Hematopoietic multipotent progenitor cell treated with erythropoietin and hydrocortisone succinate and interleukin-3 and kit ligand, for 8 days (in vitro differentiated cells): ENCODE data around the gene P4HA3.

Experiments
- DNase-seq: peaks from one replicate; pipeline ENCODE4 v3.0.0-alpha.2; 2015

P4HA3 gene

GRCh38 chr11:74257959-74258553 is 53.4 kb downstream of the P4HA3 start:
- DNase-seq = no peak

DNA sequence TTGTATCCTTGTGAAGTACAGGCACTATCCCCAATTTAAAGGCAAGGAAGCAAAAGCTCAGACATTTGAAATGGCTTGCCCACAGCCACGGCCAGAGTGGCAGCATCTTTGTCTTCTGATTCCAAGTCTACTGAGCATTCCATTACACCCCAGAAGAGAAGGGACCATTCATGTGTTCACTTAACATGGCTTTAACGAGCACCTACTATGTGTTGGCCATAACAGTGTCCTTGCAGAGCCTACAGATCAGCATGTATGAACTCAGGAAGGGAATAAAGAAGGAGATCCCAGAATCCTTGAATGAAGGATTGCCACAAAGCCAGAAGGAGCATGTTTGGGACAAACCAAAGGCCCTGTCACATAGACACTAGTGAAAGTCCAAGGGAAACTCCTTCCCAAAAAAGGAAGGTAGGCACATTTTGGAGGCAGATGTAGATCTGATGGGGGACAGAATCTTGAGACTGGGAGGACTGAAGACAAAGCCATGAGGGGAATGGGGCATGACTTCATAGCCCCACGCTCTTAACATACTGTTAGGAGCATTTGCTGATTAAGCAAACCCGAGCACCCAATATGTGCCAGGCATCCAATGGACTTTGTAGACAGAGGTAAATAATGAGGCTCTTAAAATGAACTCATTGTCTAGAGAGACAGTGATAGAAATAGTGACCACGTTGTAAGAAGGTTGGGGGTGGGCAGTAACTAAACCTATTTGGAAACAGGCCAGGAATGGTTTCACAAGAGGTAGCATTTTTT is 54.9 kb downstream of the P4HA3 start:
- no peak for DNase-seq

GRCh38 chr11:74255741-74256375 is 55.6 kb downstream of the P4HA3 start:
- DNase-seq = peak; percentile 76

- DNase-seq = no peak
These were observed 58.1 kb downstream of the P4HA3 start for GRCh38 chr11:74253361-74253760.

DNA sequence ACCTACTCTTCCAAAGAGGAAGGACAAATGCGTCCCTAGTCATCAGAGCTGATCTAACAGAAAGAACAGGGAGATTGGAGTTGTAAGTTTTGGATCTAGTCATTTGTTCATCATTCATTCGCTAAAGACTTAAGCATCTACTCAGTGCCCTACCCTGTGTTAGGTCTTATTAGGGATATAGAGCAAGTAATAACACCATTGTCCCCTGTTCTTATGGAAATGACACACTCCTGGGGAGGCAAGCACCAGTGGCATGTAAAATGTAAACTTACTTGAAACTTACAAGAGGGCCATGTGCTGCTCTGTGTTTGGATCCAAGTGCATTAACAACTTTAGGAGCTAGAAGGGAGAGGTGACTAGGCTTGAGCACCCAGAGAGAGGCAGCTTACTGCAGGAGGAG is 61.9 kb downstream of the P4HA3 start:
- no peak for DNase-seq

GRCh38 chr11:74248469-74248868 is 63.0 kb downstream of the P4HA3 start:
- no peak for DNase-seq

DNA sequence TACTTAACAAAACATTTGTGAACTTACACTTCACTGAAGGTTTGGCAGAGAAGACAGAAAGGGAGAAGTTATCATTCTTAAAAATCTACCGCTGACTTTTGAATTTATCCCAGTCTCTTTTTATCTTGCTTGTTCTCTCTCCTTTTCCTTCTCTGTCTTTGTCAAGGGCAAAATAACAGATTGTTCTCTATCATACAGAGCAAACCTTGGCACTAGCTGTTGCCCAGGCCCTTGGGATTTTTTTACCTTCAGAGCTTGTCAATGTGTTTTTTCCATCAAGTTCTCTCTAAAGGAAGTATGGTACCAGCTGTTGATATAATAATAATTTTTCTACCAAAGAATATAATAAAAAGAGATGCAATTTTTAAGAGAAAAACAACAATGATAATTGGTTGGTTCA is 73.2 kb downstream of the P4HA3 start:
- no peak for DNase-seq

GRCh38 chr11:74237541-74237940 is 73.9 kb downstream of the P4HA3 start:
- DNase-seq = no peak

DNA sequence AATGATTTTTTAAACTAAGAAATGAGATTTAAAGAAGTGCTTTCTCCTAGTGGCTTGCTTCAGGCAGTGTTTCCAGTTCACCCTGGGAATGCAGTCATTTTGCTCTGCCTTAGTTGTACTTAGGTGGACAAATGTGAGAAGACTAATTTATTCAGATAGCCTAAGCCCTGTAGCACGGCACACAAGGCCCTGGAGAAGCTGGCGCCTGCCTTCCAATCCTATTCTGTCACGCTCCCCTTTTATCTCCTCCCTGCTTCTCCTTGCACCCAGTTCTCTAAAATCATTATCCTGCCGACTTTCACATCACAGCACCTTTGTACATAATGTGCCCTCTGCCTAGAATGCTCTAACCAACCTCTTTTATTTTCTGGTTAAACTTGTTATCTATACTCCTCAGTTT is 76.3 kb downstream of the P4HA3 start:
- no peak for DNase-seq

DNA sequence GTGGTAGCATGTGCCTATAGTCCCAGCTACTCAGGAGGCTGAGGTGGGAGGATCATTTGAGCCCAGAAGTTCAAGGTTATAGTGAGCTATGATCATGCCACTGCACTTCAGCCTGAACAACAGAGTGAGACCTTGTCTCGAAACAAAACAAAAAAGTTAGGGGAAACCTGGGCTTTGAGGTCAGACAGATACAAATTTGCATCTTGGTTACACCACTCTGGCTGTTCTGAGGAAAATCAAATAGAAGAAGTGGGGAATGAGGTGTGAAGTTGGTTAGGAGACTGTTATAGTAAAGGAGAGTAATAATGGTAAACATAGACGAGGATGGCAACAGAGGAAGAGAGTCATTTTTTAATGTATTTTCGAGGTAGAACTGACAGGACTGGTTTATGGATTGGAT is 77.8 kb downstream of the P4HA3 start:
- DNase-seq = no peak

DNA sequence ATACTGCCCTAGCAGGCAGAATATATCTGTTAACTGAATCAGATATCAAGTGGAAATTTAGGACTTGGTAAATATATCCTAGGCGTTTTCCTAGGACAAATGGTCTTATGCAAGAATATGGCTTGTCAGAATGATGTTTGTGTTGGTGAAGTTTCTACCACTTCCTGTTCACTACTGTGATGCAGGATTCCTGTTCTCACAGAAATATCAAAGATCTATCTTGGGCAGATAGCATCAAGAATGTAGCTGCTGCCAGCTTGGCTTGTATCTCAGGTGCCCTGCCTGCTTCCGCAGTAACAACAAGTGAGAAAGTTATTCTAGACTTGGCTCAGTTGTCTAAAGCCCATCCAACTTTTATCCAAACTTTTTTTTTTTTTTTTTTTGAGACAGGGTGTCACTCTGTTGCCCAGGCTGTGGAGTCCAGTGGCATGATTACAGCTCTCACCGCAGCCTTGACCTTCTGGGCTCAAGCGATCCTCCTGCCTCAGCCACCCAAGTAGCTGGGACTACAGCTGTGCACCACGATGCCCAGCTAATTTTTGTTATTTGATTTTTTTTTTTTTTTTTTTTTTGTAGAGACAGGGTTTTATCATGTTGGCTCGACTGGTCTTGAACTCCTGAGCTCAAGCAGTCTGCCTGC is 79.0 kb downstream of the P4HA3 start:
- DNase-seq = no peak

DNA sequence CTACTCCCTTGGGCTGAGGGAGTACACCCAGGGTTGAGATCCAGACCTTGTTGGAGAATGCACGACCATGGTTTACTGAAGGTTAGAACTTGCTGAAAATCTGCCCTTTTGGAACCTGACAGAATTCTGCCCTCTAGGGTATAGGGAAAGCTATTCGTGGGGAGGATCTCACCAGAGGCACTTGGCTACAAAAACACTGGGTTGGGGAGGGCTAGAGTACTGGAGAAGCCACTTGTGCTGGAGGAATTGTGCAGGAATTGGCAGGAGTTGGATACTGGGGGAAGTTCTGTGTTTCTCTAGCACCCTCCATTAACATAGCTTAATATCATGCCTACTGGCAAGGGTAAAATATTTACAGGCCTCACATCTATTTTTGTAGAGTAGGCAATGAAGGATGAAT is 84.5 kb downstream of the P4HA3 start:
- DNase-seq = peak; percentile 36

DNA sequence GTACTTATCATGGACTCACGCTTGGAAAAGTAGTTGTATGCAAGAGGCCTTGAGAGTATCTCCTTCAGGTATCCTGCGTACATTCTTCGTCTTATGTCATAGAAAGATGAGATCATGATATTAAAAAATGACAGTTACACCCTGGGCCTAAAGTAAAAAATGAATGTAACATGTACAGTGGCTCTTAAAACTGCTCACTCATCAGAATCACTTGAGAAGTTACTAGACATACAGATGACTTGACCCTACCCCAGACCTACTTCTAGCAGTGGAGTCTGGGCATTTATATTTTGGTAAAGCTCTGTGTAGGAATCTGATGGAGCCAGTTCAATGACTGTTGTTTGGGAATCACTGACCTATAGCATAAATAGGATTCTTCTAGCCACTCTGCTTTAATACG is 85.9 kb downstream of the P4HA3 start:
- DNase-seq = no peak

DNA sequence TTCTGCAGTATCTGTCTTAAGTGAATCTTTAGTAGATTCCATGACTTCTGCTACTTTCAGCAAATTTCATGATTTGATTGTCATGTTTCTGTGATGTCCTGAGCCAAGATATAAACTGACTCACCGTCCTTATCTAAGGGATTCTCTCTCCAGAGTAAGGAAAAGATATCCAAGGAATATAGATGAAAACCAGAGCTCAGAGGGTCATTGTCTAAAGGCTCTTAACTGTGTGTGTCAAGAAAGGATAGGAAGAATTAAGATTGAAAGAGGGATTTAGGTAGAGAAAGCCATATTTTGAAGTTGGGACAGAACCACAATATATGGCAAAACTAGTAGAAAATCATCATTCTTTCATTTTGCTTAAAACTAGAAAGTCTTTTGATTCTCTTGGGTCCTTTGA is 89.6 kb downstream of the P4HA3 start:
- no peak for DNase-seq

DNA sequence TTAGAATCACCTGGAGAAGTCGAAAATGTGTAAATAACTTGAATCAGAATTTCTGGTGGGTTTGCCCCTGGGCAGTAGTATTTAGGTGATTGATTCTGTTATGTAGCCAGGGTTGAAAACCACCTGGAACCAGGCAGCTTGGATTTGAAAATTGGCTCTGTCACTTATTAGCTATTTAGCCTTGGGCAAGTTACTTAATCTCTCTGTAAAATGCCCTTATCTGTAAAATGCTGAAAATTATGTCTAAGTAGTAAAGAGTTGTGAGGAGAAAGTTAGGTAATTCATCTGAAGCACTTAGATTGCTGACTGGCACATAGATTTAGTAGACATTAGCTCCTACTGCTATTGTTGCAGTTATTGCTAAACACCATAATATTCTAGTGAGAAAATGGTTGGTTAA is 91.1 kb downstream of the P4HA3 start:
- DNase-seq = no peak
